Measurements from ENCODE around the gene MEGF11.
A peak's percentile ranks its signal among the peaks of the same experiment; 100 is the strongest.

The MEGF11 gene

DNA sequence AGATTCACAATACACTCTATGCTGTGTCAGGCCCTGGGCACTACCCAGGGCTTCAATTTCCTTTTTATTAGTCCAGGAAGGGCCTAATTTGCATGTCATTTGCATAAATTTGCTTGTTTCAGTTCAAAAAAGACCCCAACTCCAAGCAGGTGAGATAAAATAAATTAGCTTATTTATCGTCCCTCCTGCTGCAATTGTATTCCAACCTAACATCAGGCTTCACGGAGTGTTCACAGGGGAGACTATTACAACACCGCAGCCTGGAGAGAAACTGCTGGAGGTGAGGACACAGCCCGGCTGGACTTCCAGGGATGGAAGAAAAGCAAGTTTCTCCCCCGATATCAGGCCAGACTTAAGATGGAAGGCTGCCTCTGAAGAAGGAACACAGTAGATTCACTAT, 62.8 kb downstream of the MEGF11 start:
- DNase-seq (ENCODE audit: insufficient read length, low spot score) (no peak), FAIRE-seq (no peak)
- TF ChIP-seq, protein P1, sequence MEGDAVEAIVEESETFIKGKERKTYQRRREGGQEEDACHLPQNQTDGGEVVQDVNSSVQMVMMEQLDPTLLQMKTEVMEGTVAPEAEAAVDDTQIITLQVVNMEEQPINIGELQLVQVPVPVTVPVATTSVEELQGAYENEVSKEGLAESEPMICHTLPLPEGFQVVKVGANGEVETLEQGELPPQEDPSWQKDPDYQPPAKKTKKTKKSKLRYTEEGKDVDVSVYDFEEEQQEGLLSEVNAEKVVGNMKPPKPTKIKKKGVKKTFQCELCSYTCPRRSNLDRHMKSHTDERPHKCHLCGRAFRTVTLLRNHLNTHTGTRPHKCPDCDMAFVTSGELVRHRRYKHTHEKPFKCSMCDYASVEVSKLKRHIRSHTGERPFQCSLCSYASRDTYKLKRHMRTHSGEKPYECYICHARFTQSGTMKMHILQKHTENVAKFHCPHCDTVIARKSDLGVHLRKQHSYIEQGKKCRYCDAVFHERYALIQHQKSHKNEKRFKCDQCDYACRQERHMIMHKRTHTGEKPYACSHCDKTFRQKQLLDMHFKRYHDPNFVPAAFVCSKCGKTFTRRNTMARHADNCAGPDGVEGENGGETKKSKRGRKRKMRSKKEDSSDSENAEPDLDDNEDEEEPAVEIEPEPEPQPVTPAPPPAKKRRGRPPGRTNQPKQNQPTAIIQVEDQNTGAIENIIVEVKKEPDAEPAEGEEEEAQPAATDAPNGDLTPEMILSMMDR (IDR thresholded peaks at IDR 0.05; ENCODE audit: insufficient read depth, missing control alignments): no peak

DNA sequence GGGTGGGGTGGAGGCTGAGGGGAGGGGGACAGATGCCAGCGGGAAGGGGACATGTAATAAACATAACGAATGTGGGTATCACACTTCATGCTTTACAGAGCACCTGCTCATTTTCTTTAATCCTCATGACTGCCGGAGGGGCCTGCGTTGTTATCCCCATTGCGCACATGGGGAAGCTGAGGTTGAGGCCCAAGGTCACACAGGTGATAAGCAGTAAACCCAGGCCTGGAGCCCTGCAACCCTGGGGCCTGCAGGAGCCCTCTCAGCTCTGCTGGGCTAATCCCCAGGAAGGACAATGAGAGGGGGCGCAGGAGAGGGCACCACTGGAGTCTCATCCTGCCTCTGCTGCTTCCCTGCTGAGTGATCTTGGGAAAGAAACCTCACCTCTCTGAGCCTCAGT, 64.3 kb downstream of the MEGF11 start:
- FAIRE-seq: no peak
- TF ChIP-seq, protein P1 (IDR thresholded peaks at IDR 0.05; ENCODE audit: insufficient read depth, missing control alignments): no peak

DNA sequence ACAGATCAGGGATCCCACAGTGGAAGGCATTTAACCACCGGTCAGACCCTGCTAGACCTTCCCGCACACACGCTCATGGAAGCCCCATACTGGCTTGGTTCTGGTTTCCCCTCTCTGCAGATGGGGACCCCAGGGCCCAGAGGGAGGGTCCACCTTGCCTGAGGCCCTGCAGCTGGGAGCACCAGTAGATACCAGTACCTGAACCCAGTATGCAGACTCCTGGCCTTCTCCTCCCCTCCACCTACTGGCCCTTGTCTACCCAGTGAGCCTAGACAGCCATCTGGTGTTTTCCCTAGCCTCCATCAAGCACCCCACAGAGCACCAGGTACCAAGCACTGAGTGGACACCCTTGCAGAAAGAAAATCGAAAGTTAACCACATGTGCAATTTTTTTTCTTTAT, 65.1 kb downstream of the MEGF11 start:
- FAIRE-seq (no peak), DNase-seq (ENCODE audit: insufficient read length, low spot score) (no peak)
- TF ChIP-seq, protein P1 (IDR thresholded peaks at IDR 0.05; ENCODE audit: insufficient read depth, missing control alignments): peak; percentile 35

More for the DNA sequence above, 64.3 kb downstream of the MEGF11 start:
- no peak for DNase-seq (ENCODE audit: insufficient read length, low spot score)

DNA sequence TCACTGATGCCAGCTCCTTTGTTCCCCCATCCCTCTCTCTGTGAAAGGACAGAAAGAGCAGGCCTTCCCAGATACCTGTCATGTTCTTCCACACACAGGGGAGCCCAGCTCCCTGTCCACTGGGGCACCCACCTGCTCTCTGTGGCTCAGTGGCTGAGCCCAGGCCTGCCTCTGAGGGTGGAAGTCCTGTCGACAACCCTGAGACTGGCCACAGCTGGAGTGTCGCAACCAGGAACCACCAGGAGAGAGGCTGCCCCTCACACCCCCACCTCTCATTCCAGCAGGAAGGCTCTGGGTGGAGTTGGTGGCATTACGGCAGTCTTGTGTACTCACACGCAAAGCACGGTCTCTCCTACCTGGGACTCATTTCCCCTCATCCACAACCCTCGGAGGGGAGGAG, 66.3 kb downstream of the MEGF11 start:
- FAIRE-seq (no peak), DNase-seq (ENCODE audit: insufficient read length, low spot score) (no peak)
- TF ChIP-seq, protein P1 (IDR thresholded peaks at IDR 0.05; ENCODE audit: insufficient read depth, missing control alignments): no peak

DNA sequence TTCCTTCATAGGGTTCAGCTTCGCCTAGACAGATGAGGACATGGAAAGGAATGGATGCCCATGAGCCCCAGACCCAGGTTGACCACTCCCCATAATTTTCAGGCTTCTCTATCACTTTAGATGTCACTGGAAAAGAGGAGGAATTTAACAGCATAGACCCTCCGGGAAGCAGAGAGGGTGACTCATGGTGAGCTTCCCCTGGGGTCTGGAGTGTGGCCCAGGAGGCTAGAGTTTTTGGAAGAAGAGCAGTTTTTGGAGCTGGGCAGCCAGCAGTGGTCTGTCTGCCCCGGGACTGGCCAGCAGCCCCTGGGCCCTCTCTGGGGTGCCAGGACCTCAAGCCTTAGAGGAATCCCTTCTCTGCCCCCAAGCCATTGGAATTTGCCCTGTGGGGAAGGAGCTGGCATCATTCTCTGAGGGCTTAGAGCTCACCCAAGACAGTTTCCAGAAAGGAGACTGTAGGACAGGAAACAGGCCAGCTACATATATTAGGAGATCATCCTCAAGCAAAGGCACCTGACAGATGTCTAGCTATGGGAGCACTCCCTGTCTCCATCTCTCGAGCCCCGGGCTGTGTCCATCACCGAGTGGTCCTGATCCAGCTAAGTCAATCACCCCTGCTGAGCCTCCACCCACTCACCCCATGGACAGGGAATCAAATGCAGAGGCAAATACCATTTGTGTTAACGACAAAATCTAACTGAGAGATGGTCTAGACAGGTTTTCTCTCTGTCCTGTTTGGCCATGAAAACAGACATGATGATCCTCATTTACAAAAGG, 67.3 kb downstream of the MEGF11 start:
- TF ChIP-seq, protein P1 (IDR thresholded peaks at IDR 0.05; ENCODE audit: insufficient read depth, missing control alignments): no peak
- DNase-seq (ENCODE audit: insufficient read length, low spot score): no peak
- no peak for FAIRE-seq

DNA sequence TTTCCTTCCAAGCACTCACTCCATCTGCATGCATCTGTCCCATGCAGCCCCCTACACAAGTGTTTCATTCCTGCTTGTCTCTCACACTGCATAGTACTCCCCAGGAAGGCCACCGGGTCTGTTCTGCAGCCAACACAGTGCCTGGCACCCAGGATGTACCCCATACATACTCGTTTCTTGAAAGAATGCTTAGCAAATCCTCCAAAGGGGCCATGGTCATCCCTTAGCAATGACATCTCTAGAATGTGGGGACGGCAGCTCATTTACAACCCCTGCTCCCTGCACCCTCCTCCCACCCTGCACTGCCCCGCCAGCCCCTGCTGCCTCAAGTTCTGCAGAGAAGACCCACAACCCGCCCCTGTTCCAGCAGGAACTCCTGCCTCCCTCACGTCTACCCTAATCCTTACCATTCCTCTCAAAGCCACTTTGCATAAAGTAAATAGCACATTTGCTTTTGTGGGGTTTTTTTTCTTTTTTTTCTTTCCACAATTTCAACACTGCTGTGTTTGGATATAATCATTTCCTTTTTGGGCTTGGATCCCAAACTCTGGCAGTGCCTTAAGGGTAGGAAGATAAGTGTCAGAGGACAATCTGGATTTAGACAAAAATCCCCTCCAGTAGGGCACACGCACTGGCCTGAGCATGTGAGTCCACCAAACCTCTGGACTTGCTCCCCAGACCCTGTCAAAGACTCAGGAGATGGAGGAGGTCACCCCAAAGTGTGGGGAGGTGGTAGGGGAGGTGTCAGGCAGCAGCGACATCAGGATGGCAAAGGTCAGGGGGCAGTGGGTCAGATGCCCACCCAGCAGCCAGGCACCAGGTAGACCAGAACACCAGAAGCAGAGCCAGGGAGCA, 68.4 kb downstream of the MEGF11 start:
- DNase-seq (ENCODE audit: insufficient read length, low spot score) (no peak), FAIRE-seq (no peak)
- TF ChIP-seq, protein P1 (IDR thresholded peaks at IDR 0.05; ENCODE audit: insufficient read depth, missing control alignments): no peak

All from D721Med (cell line).